Measurements from ENCODE around the gene AGO4. TPM values are rescaled to one million over a fixed set of nuclear protein-coding genes. Genes with fewer than 3 reads are reported as not detected.
"Not testable (repeated sequence)": the region's sequence is repeated elsewhere in the genome, so short reads cannot be mapped to it uniquely, and the experiment has no call there.

The AGO4 gene
- total and polyA plus RNA-seq, 2 donors (not counting 1 experiment from before 2014, with no cell fraction given): 10.2 to 25.6 TPM

DNA sequence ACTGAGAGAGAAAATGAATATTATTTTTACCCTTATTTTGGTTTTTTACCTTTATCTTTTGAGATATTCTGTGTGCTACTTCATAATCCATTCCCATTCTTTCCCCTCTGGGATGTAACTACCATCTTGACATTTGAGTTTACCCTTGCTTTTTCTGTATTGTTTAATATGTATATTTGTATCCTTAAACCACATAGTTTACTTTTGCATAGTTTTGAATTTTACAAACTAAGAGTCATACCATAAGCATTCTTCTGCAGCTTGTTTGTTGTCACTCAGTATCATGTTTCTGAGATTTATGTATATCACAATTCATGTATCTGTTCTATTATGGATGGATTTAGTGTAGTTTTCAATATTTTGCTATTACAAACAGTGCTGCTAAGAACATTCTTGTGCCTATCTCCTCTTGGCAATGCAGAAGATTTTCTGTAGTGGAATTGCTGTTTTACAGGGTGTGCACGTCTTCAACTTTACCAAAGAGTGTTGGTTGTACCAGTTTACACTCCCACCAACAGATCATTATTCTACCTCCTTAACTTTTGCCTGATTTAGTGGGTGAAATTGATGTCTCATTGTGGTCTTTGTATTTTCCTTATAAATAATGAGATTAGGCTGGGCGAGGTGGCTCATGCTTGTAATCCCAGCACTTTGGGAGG, 63.0 kb downstream of the AGO4 start:
- H3K4me1 ChIP-seq (ENCODE audit: control insufficient read depth, extremely low read depth, insufficient read depth, low read length): no peaks in the 10 kb centered on the region
- no peaks in the 10 kb centered on the region for H4K20me1 ChIP-seq (ENCODE audit: control insufficient read depth, extremely low read depth, insufficient read depth, low read length)
- H3K4me3 ChIP-seq (replicated peaks in 1 of 4; ENCODE audit: control extremely low read depth in 1 of 4, insufficient read depth in 1 of 4, low read depth in 3 of 4, low read length in 4 of 4): no peak overlapping the region
- no peak for DNase-seq (ENCODE audit: low read depth in 2 of 2)
- H3K27ac ChIP-seq (ENCODE audit: insufficient read depth, low read length): no peak overlapping the region
- H3K79me2 ChIP-seq (ENCODE audit: control insufficient read depth, insufficient read depth, low read length): no peaks in the 10 kb centered on the region
- no peak overlapping the region for H3K9ac ChIP-seq (ENCODE audit: insufficient read depth, low read length)
- no peaks in the 10 kb centered on the region for H3K36me3 ChIP-seq (ENCODE audit: control insufficient read depth, insufficient read depth, low read length)
- no peaks in the 10 kb centered on the region for H3K27me3 ChIP-seq (ENCODE audit: control insufficient read depth, insufficient read depth, low read length)
- no peak overlapping the region for H3K4me2 ChIP-seq (ENCODE audit: extremely low read depth, insufficient read depth, low read length)
- H3K9me3 ChIP-seq (ENCODE audit: control insufficient read depth, insufficient read depth, low read depth, low read length): no peaks in the 10 kb centered on the region
- TF ChIP-seq EZH2 (IDR thresholded peaks at IDR 0.05; ENCODE audit: low read length, missing control alignments): no peak
- TF ChIP-seq, protein P1, sequence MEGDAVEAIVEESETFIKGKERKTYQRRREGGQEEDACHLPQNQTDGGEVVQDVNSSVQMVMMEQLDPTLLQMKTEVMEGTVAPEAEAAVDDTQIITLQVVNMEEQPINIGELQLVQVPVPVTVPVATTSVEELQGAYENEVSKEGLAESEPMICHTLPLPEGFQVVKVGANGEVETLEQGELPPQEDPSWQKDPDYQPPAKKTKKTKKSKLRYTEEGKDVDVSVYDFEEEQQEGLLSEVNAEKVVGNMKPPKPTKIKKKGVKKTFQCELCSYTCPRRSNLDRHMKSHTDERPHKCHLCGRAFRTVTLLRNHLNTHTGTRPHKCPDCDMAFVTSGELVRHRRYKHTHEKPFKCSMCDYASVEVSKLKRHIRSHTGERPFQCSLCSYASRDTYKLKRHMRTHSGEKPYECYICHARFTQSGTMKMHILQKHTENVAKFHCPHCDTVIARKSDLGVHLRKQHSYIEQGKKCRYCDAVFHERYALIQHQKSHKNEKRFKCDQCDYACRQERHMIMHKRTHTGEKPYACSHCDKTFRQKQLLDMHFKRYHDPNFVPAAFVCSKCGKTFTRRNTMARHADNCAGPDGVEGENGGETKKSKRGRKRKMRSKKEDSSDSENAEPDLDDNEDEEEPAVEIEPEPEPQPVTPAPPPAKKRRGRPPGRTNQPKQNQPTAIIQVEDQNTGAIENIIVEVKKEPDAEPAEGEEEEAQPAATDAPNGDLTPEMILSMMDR (conservative IDR thresholded peaks at IDR 0.05 in 1 of 2, IDR thresholded peaks at IDR 0.05 in 1 of 2; ENCODE audit: low read depth in 1 of 2, low read length in 2 of 2): no peak
- no peak overlapping the region for H2AFZ ChIP-seq (ENCODE audit: low read length)

DNA sequence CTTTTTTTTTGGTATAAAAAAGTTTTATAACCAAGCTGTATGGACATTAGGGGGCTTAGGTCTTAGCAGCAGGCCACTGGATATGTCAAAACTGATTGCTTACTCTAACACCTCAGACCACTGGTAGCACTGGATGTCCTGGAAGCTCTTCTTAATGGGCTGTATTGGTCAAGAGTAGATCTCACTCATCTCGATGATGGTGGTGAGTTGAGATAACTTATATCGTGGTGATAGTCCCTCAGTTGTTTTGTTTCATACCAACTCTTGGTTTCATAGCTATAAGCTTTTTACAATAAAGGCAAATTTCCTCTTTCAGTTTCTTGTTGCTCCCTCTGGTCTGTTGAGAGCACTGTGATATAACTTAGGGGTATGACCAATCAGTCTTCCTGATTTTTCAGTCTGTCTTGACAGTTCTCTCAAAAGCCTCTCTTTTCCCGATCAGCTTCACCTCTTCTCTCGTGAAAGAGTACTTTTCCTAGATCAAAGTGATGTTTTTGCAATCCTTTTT, 65.5 kb downstream of the AGO4 start:
- Histone ChIP-seq H2AFZ (ENCODE audit: low read length) (no peak overlapping the region), H4K20me1 (ENCODE audit: control insufficient read depth, extremely low read depth, insufficient read depth, low read length) (no peaks in the 10 kb centered on the region), H3K4me3 (replicated peaks in 1 of 4; ENCODE audit: control extremely low read depth in 1 of 4, insufficient read depth in 1 of 4, low read depth in 3 of 4, low read length in 4 of 4) (no peak overlapping the region), H3K27ac (ENCODE audit: insufficient read depth, low read length) (no peak overlapping the region), H3K9me3 (ENCODE audit: control insufficient read depth, insufficient read depth, low read depth, low read length) (no peaks in the 10 kb centered on the region), H3K4me2 (ENCODE audit: extremely low read depth, insufficient read depth, low read length) (no peak overlapping the region), H3K79me2 (ENCODE audit: control insufficient read depth, insufficient read depth, low read length) (no peaks in the 10 kb centered on the region), H3K4me1 (ENCODE audit: control insufficient read depth, extremely low read depth, insufficient read depth, low read length) (no peaks in the 10 kb centered on the region), H3K9ac (ENCODE audit: insufficient read depth, low read length) (no peak overlapping the region), H3K36me3 (ENCODE audit: control insufficient read depth, insufficient read depth, low read length) (no peaks in the 10 kb centered on the region), H3K27me3 (ENCODE audit: control insufficient read depth, insufficient read depth, low read length) (no peaks in the 10 kb centered on the region)
- TF ChIP-seq, protein P1 (conservative IDR thresholded peaks at IDR 0.05 in 1 of 2, IDR thresholded peaks at IDR 0.05 in 1 of 2; ENCODE audit: low read depth in 1 of 2, low read length in 2 of 2): no peak
- no peak for TF ChIP-seq EZH2 (IDR thresholded peaks at IDR 0.05; ENCODE audit: low read length, missing control alignments)
- no peak for DNase-seq (ENCODE audit: low read depth in 2 of 2)

DNA sequence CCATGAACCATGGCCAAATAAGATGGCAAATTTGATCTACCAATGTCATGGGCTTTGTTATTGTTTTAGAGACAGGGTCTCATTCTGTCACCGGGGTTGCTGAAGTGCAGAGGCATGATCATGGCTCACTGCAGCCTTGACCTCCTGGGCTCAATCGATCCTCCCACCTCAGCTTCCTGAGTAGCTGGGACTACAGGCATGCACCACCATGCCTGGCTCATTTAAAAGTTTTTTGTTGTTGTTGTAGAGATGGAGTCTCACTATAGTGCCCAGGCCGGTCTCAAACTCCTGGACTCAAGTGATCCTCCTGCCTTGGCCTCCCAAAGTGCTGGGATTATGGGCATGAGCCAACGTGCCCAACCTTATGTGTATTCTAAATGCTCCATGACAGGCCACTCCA, 66.3 kb downstream of the AGO4 start:
- not testable (repeated sequence) for H4K20me1 ChIP-seq (ENCODE audit: control insufficient read depth, extremely low read depth, insufficient read depth, low read length); H3K27me3 ChIP-seq (ENCODE audit: control insufficient read depth, insufficient read depth, low read length); H3K9me3 ChIP-seq (ENCODE audit: control insufficient read depth, insufficient read depth, low read depth, low read length)

More for the DNA sequence above, 66.3 kb downstream of the AGO4 start:
- not testable (repeated sequence) for H3K27ac ChIP-seq (ENCODE audit: insufficient read depth, low read length); H3K4me2 ChIP-seq (ENCODE audit: extremely low read depth, insufficient read depth, low read length); H3K36me3 ChIP-seq (ENCODE audit: control insufficient read depth, insufficient read depth, low read length); H3K4me3 ChIP-seq (replicated peaks in 1 of 4; ENCODE audit: control extremely low read depth in 1 of 4, insufficient read depth in 1 of 4, low read depth in 3 of 4, low read length in 4 of 4); H3K4me1 ChIP-seq (ENCODE audit: control insufficient read depth, extremely low read depth, insufficient read depth, low read length); H3K9ac ChIP-seq (ENCODE audit: insufficient read depth, low read length); DNase-seq (ENCODE audit: low read depth in 2 of 2); H3K79me2 ChIP-seq (ENCODE audit: control insufficient read depth, insufficient read depth, low read length); H2AFZ ChIP-seq (ENCODE audit: low read length)

Data from fibroblast of lung (primary cell).